ENCODE results near the gene MPEG1.

GRCh38 chr11:59206635-59207034, 6.1 kb downstream of the MPEG1 start:
- TF ChIP-seq EZH2 (IDR thresholded peaks at IDR 0.05; ENCODE audit: insufficient read depth, poor library complexity, severe bottlenecking) (no peak), EZH2phosphoT487 (IDR thresholded peaks at IDR 0.05; ENCODE audit: insufficient read depth, low read depth) (no peak)
